HUES48 (cell line): ENCODE measurements around the gene ALG6.
"Not testable (repeated sequence)": the region's sequence is repeated elsewhere in the genome, so short reads cannot be mapped to it uniquely, and the experiment has no call there.

Source experiments
- H3K27ac ChIP-seq: one replicate; pipeline ENCODE4 v1.7.0; 2013; ENCODE audit warnings: low read depth, low read length, inconsistent platforms
- H3K27me3 ChIP-seq: 2 replicates; pipeline ENCODE4 v1.6.1; 2013; ENCODE audit warnings: mild to moderate bottlenecking, low read length; ENCODE audit not compliant: control insufficient read depth, insufficient read depth
- H3K36me3 ChIP-seq: 2 replicates; pipeline ENCODE4 v1.6.1; 2013; ENCODE audit warnings: low read length; ENCODE audit not compliant: control insufficient read depth, insufficient read depth
- H3K4me1 ChIP-seq: 2 replicates; pipeline ENCODE4 v1.6.1; 2013; ENCODE audit warnings: mild to moderate bottlenecking, low read length; ENCODE audit not compliant: control insufficient read depth, insufficient read depth
- H3K4me3 ChIP-seq: 2 replicates; pipeline ENCODE4 v1.5.1; 2013; ENCODE audit warnings: mild to moderate bottlenecking, low read depth, low read length
- H3K9ac ChIP-seq: 2 replicates; pipeline ENCODE4 v1.6.1; 2013; ENCODE audit warnings: mild to moderate bottlenecking, low read depth, low read length, moderate library complexity
- H3K9me3 ChIP-seq: 2 replicates; pipeline ENCODE4 v1.6.1; 2013; ENCODE audit warnings: low read length; ENCODE audit not compliant: control insufficient read depth, insufficient read depth

Gene ALG6

GRCh38 chr1:63329621-63330330 lies 37.7 kb upstream of the ALG6 start:
- no peak overlapping the region for H3K27ac ChIP-seq
- H3K9me3 ChIP-seq: no peaks in the 10 kb centered on the region
- H3K4me3 ChIP-seq: peak overlapping the region; percentile 47
- H3K9ac ChIP-seq: peak overlapping the region; percentile 7; the same call in 1 of the 2 replicates
- peaks cover 86% of the 10 kb centered on the region for H3K27me3 ChIP-seq
- no peaks in the 10 kb centered on the region for H3K36me3 ChIP-seq
- peaks cover 67% of the 10 kb centered on the region for H3K4me1 ChIP-seq

GRCh38 chr1:63330331-63330916 lies 37.0 kb upstream of the ALG6 start:
- no peaks in the 10 kb centered on the region for H3K9me3 ChIP-seq
- no peak overlapping the region; the same call in 1 of the 2 replicates for H3K9ac ChIP-seq
- H3K27ac ChIP-seq: no peak overlapping the region
- H3K36me3 ChIP-seq: no peaks in the 10 kb centered on the region
- peaks cover 61% of the 10 kb centered on the region for H3K4me1 ChIP-seq
- peaks cover 80% of the 10 kb centered on the region for H3K27me3 ChIP-seq
- peak overlapping the region; percentile 47 for H3K4me3 ChIP-seq

GRCh38 chr1:63342402-63342801 lies 25.0 kb upstream of the ALG6 start:
- H3K4me3 ChIP-seq: no peak overlapping the region
- H3K9ac ChIP-seq: no peak overlapping the region
- peaks cover 5% of the 10 kb centered on the region for H3K4me1 ChIP-seq
- no peaks in the 10 kb centered on the region for H3K9me3 ChIP-seq
- H3K36me3 ChIP-seq: no peaks in the 10 kb centered on the region
- no peaks in the 10 kb centered on the region for H3K27me3 ChIP-seq
- H3K27ac ChIP-seq: no peak overlapping the region

- Histone ChIP-seq H3K36me3 (no peaks in the 10 kb centered on the region), H3K4me1 (peaks cover 5% of the 10 kb centered on the region), H3K4me3 (no peak overlapping the region), H3K27ac (no peak overlapping the region), H3K9me3 (no peaks in the 10 kb centered on the region), H3K9ac (no peak overlapping the region), H3K27me3 (no peaks in the 10 kb centered on the region)
Measured at GRCh38 chr1:63343922-63344321, 23.5 kb upstream of the ALG6 start.

GRCh38 chr1:63350320-63350719 lies 17.1 kb upstream of the ALG6 start:
- Histone ChIP-seq H3K9me3 (no peaks in the 10 kb centered on the region), H3K27ac (no peak overlapping the region), H3K36me3 (no peaks in the 10 kb centered on the region), H3K27me3 (no peaks in the 10 kb centered on the region), H3K4me1 (no peaks in the 10 kb centered on the region), H3K9ac (no peak overlapping the region), H3K4me3 (no peak overlapping the region)

GRCh38 chr1:63352736-63353135 lies 14.7 kb upstream of the ALG6 start:
- no peaks in the 10 kb centered on the region for H3K9me3 ChIP-seq
- H3K9ac ChIP-seq: no peak overlapping the region
- no peaks in the 10 kb centered on the region for H3K4me1 ChIP-seq
- H3K36me3 ChIP-seq: no peaks in the 10 kb centered on the region
- H3K27ac ChIP-seq: no peak overlapping the region
- no peaks in the 10 kb centered on the region for H3K27me3 ChIP-seq
- H3K4me3 ChIP-seq: no peak overlapping the region

GRCh38 chr1:63356234-63356633 lies 11.2 kb upstream of the ALG6 start:
- not testable (repeated sequence) for H3K27ac ChIP-seq, H3K9ac ChIP-seq, H3K4me1 ChIP-seq, H3K36me3 ChIP-seq, H3K9me3 ChIP-seq, H3K27me3 ChIP-seq, H3K4me3 ChIP-seq

- Histone ChIP-seq H3K36me3 (no peaks in the 10 kb centered on the region), H3K27ac (no peak overlapping the region), H3K4me3 (no peak overlapping the region), H3K27me3 (no peaks in the 10 kb centered on the region), H3K9ac (no peak overlapping the region), H3K4me1 (no peaks in the 10 kb centered on the region), H3K9me3 (no peaks in the 10 kb centered on the region)
Measured at GRCh38 chr1:63359561-63359960, 7.9 kb upstream of the ALG6 start.

- Histone ChIP-seq H3K27ac (no peak overlapping the region), H3K4me3 (no peak overlapping the region), H3K4me1 (peaks cover 6% of the 10 kb centered on the region), H3K9ac (no peak overlapping the region), H3K27me3 (peaks cover 9% of the 10 kb centered on the region; the same call in 1 of the 2 replicates), H3K36me3 (no peaks in the 10 kb centered on the region), H3K9me3 (no peaks in the 10 kb centered on the region)
Measured at GRCh38 chr1:63362073-63362472, 5.4 kb upstream of the ALG6 start.

GRCh38 chr1:63362578-63362977 lies 4.8 kb upstream of the ALG6 start:
- no peak overlapping the region for H3K9ac ChIP-seq
- peaks cover 9% of the 10 kb centered on the region; the same call in 1 of the 2 replicates for H3K27me3 ChIP-seq
- H3K27ac ChIP-seq: no peak overlapping the region
- no peaks in the 10 kb centered on the region for H3K36me3 ChIP-seq
- H3K4me3 ChIP-seq: no peak overlapping the region
- H3K4me1 ChIP-seq: peaks cover 7% of the 10 kb centered on the region
- no peaks in the 10 kb centered on the region for H3K9me3 ChIP-seq

- H3K27me3 ChIP-seq: peaks cover 9% of the 10 kb centered on the region; the same call in 1 of the 2 replicates
- H3K4me3 ChIP-seq: no peak overlapping the region
- H3K9ac ChIP-seq: no peak overlapping the region
- no peaks in the 10 kb centered on the region for H3K9me3 ChIP-seq
- no peak overlapping the region for H3K27ac ChIP-seq
- H3K36me3 ChIP-seq: no peaks in the 10 kb centered on the region
- H3K4me1 ChIP-seq: peaks cover 7% of the 10 kb centered on the region
Measured at GRCh38 chr1:63363014-63363413, 4.4 kb upstream of the ALG6 start.
